HL-60 (cell line): ENCODE data around the gene NAA10.

Experiments
- DNase-seq, 2 experiments: peaks; one replicate each; pipeline ENCODE4 v3.0.0-alpha.2; 2010 to 2020; ENCODE audit warnings: low read depth in 1 of 2, low spot score in 1 of 2
- H3K27ac ChIP-seq: fragments of 250-450 bp; sonication (Bioruptor Pico); replicated peaks from 2 replicates; pipeline ENCODE4 v1.5.1; 2020; ENCODE audit warnings: mild to moderate bottlenecking, moderate library complexity
- H3K27me3 ChIP-seq: fragments of 250-450 bp; sonication (Bioruptor Pico); 2 replicates; pipeline ENCODE4 v1.5.1; 2021; ENCODE audit warnings: mild to moderate bottlenecking, moderate library complexity; ENCODE audit not compliant: insufficient read depth, poor library complexity, severe bottlenecking
- H3K4me3 ChIP-seq: replicated peaks from 2 replicates; pipeline ENCODE4 v1.5.1; 2011; ENCODE audit warnings: mild to moderate bottlenecking, control low read depth, low read length; ENCODE audit not compliant: insufficient read depth
- CTCF ChIP-seq: IDR thresholded peaks from one replicate; pipeline ENCODE4 v1.5.1; 2011; ENCODE audit warnings: low read length, control low read depth, inconsistent platforms; ENCODE audit not compliant: insufficient read depth
- GABPA ChIP-seq: IDR thresholded peaks from 2 replicates; pipeline ENCODE4 v1.6.1; 2012; ENCODE audit warnings: low read depth
- POLR2AphosphoS5 ChIP-seq: IDR thresholded peaks from 2 replicates; pipeline ENCODE4 v1.6.1; 2012; ENCODE audit warnings: low read depth
- REST ChIP-seq: IDR thresholded peaks from 2 replicates; pipeline ENCODE4 v1.6.1; 2012; ENCODE audit warnings: low read depth; ENCODE audit not compliant: insufficient replicate concordance
- SPI1 ChIP-seq: IDR thresholded peaks from 2 replicates; pipeline ENCODE4 v1.6.1; 2012; ENCODE audit warnings: low read depth, mild to moderate bottlenecking, borderline replicate concordance

The NAA10 gene

GRCh38 chrX:153909980-153910360, 24.9 kb downstream of the NAA10 start:
- TF ChIP-seq CTCF = no peak
- no peak for TF ChIP-seq REST
- TF ChIP-seq POLR2AphosphoS5 = no peak
- TF ChIP-seq SPI1 = no peak
- TF ChIP-seq GABPA = no peak
- Histone ChIP-seq H3K27ac (no peak overlapping the region), H3K27me3 (no peaks in the 10 kb centered on the region), H3K4me3 (no peak overlapping the region)
- peak in 1 of 2 experiments; percentile 6 for DNase-seq

GRCh38 chrX:153909024-153909979, 25.5 kb downstream of the NAA10 start:
- Histone ChIP-seq H3K27ac (no peak overlapping the region), H3K4me3 (no peak overlapping the region), H3K27me3 (no peaks in the 10 kb centered on the region)
- TF ChIP-seq POLR2AphosphoS5 (no peak), CTCF (no peak)
- peak in 1 of 2 experiments; percentile 5 for DNase-seq

- no peak for DNase-seq
- H3K27me3 ChIP-seq = no peaks in the 10 kb centered on the region
- no peak overlapping the region for H3K27ac ChIP-seq
- no peak overlapping the region for H3K4me3 ChIP-seq
- TF ChIP-seq REST = no peak
- no peak for TF ChIP-seq POLR2AphosphoS5
- no peak for TF ChIP-seq SPI1
- no peak for TF ChIP-seq GABPA
- TF ChIP-seq CTCF = no peak
Observed at GRCh38 chrX:153908219-153908860, 26.5 kb downstream of the NAA10 start.
